GM18858 (cell line): ENCODE results near the gene CDK8.
"Not testable (repeated sequence)": the region's sequence is repeated elsewhere in the genome, so short reads cannot be mapped to it uniquely, and the experiment has no call there.

Experiments
- ATAC-seq: cut with Tn5 transposase; IDR thresholded peaks from one replicate; pipeline ENCODE4 v1.9.1; 2021; ENCODE audit not compliant: unreplicated experiment

The CDK8 gene

DNA sequence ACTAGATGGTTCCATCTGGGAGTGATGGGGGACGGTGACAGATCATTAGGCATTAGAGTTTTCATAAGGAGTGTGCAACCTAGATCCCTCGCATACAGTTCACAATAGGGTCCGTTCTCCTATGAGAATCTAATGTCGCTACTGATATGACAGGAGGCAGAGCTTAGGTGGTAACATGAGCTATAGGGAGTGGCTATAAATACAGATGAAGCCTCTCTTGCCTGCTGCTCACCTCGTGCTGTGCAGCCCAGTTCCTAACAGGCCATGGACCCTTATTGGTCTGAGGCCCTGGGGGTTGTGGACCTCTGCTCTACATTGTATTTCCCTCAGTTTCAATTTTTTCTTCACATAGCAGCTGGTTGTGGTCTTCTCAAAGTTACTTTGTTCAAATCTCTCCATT, 56.5 kb downstream of the CDK8 start:
- ATAC-seq, result no peak

DNA sequence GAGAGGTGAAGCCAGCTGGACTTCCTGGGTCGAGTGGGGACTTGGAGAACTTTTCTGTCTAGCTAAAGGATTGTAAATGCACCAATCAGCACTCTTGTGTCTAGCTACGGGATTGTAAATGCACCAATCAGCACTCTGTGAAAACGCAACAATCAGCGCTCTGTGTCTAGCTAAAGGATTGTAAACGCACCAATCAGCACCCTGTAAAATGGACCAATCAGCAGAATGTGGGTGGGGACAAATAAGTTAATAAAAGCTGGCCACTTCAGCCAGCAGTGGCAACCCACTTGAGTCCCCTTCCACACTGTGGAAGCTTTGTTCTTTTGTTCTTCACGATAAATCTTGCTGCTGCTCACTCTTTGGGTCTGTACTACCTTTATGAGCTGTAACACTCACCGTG, 58.1 kb downstream of the CDK8 start:
- ATAC-seq, result not testable (repeated sequence)

DNA sequence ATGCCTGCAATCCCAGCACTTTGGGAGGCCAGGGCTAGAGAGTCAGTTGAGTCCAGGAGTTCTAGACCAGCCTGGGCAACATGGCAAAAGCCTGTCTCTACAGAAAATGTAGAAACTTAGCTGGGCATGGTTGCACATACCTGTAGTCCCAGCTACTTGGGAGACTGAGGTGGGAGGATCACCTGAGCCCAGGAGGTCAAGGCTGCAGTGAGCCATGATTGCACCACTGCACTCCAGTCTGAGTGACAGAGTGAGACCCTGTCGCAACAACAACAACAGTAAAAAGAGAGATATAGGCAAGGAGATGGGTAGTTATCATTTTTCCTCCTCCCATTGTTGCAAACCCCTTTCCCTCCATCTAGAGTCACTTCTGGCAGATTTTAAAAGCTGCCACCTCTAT, 62.2 kb downstream of the CDK8 start:
- ATAC-seq, result not testable (repeated sequence)

DNA sequence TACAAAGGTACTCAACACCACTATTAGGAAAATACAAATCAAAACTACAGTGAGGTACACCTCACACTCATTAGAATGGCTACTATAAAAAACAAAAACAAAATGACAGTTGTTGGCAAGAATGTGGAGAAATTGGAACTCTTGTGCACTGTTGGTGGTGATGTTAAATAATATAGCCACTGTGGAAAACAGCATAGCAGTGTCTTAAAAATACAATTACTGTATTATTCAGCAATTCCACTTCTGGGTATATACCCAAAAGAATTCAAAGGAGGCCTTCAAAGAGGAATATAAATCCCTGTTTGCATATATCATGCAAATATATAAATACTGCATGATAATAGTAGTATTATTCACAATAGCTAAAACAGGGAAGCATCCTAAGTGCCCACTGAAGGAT, 66.8 kb downstream of the CDK8 start:
- no peak for ATAC-seq

DNA sequence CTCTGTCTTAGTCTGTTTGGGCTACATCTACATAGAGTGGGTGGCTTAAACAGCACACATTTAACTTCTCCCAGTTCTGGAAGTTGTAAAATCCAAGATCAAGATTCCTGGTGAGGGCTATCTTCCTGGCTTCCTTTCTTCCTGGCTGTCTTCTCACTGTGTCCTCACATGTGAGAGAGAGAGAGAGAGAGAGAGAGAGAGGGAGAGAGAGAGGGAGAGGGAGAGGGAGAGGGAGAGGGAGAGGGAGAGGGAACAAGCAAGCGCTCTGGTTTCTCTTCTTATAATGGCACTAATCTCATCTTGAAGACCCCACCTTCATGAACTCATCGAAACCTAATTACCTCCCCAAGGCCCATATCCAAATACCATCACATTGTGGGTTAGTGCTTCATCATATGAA, 69.2 kb downstream of the CDK8 start:
- no peak for ATAC-seq

DNA sequence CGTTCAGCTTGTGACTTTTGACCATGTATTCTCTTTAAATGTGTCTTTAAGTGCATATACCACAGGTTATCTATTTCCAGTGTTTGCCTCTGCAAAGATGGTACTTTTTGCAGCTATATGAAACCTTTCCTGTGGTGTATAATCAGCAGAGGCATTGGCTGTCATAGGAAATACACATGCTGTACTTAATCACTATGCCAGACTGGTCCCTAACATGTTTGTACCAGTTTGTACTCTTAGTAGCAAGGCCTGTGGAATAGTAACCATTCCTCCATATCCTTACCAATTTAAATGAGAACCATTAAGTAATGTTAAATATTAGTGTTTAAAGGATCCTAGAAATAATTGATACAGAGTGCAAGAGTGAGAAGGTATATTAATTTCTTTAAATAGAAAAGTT, 69.8 kb downstream of the CDK8 start:
- ATAC-seq, result no peak

DNA sequence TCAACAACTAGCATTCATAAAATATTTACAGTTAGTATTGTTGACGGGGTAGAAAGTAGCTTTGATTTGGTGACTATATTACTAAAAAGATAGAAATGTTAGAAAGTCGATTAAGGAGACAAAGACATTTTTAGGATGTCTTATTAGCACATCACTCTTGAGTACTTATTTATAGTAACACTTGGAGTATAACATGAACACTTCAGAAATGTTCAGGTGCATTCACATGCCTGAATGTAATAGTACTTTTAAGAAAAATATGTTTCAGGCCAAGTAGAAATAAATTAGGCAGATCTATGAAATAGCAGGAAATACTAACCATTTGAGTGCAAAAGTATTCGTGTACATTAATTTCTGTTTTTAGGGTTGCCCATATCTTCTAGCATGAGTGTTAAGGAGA, 70.4 kb downstream of the CDK8 start:
- no peak for ATAC-seq

DNA sequence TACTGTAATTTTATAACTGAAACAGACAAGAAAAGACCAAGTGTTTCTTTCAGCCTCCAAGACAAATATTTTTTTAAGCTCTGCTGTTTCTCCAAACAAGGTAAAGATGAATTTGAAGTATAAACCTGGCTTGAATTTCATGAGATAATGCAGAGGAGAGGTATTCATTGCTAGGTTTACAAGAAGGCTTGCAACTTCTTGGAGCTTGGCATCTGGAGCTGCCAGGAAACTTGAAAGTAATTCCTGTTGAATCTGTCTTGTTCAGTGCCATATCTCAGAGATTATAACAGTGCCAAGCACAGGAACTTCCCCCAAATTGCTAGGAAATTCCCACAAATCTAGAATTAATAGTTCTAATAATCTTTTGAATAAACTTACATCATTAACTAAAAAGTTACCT, 70.9 kb downstream of the CDK8 start:
- no peak for ATAC-seq

DNA sequence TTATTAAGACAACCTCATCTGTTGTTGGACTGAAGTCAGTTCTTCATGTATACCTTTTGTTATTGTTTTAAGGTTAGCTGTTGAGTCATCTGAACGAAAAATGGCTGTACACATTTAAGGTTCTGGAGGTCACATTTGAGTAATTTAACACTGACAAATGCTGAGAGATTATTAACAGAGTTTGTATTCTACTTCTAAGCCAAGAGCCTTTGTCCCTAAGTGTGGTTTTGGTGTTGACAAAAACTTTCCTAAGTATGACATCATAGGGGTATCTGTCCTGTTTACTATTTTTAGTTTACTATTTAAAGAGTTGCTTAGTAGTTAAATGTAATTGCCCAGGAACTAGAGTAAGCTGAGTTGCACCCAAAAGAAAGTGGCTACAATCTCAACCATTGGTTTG, 71.9 kb downstream of the CDK8 start:
- peak; percentile 70 for ATAC-seq

DNA sequence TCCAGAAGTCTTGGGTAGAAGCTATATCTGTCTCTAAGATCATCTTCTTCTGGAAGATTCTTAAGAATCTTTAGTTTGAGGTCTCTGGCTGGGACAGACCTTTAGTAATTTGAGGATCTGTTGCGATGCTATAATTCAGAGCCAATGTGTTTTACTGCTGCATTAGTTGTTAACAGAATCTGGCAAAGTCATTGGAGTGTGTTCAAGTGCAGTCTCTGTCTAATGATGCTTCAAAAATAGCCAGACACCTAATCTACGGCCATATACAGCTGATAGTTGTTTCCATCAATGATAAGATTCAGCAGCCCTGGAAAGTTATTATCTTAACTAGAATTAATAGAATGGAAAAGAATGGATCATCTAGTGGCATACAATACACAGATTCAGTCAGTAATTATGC, 72.6 kb downstream of the CDK8 start:
- no peak for ATAC-seq

DNA sequence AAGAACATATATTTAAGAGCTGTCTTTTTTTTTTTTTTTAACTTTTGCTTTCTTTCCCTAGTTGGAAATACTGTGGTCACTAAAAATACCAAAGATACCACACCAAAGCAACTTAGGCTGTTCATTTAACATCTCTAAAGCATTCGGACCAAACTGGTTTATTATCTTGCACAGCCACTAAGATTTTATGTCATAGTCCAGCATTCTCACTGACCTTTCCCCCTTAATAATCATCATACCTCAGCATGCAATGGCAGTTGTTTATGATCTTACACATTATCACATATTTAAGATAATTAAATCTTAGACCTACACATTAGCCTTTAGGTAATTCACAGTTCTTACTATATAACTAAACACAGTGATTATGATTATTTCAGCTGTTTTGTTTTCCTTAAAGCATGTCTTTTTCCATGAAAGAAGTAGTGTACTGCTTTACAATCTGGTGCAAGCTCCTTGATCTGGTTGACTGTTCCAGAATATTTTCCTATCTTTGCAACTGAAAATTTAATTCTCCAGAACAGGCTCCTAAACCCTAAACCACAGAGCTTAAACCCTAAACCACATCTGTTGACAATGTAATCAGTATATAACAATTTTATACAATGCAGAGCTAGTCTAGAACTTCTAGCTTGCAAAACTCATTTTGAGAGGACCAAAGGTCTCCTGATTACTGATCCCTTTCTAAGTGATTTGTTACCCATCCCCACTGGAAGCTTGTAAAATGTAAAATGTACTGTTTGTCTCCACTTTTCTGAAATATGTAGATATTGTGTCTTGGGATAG, 74.2 kb downstream of the CDK8 start:
- ATAC-seq, result no peak

DNA sequence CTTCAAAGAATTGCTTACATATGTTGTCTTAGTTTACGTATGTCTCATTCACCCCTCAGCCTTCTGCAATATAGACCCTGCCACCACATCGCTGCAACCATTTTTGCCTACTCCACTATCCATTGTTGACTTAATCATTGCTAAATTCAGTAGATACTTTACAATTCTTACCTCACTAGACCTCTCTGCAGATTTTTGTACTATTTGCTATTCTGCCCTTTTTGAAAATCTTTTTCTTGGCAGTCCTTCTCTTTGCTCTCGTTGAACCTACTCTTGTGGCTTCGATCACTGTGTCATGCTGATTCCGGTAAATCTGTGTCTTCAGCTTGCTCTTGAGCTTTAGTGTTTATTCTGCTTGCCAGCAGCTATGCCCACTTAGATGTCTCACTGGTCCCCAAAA, 81.2 kb downstream of the CDK8 start:
- no peak for ATAC-seq

DNA sequence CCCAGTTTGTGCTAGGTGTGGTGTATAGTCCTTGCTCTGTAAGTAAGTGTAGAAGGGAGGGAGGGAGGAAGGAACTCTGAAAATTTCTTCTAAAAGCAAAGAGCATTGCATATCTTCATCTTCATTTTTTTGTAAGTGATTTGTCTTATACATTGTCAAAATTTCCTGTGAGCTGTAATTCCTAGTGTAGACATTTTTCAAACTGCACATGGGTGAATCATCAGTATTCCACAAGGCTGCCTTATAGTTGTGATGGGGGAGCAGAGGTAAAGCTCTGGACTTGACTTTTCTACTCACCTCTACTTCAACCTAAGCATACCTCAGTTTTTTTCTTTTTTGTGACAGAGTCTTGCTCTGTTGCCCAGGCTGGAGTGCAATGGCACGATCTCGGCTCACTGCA, 86.9 kb downstream of the CDK8 start:
- no peak for ATAC-seq

DNA sequence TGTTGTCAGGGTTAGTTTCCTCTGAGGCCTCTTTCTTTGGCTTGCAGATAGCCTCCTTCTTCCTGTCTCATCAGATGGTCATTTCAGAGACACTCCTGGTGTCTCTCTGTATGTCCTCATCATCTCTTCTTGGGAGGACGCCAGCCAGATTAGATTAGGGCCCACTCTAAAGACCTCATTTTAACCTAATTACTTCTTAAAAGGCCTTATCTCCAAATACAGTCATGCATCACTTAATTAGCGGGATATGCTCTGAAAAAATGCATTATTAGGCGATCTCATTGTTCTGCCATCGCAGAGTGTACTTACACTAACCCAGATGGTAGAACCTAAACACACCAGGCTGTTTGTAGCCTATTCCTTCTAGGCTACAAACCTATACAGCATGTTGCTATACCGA, 89.0 kb downstream of the CDK8 start:
- ATAC-seq, result no peak

DNA sequence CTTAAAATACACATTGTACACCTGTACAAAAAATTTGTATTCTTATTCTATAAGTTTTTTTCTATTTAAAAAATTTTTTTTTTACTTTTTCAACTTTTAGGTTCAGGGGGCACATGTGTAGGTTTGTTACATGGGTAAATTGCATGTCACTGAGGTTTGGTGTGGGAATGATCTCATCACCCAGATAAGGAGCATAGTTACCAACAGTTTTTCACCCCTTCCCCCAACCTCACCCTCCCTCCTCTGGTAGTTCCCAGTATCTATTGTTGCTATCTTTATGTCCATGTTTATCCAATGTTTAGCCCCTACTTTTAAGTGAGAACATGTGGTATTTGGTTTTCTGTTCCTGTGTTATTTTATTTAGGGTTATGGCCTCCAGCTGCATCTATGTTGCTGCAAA, 89.9 kb downstream of the CDK8 start:
- no peak for ATAC-seq

DNA sequence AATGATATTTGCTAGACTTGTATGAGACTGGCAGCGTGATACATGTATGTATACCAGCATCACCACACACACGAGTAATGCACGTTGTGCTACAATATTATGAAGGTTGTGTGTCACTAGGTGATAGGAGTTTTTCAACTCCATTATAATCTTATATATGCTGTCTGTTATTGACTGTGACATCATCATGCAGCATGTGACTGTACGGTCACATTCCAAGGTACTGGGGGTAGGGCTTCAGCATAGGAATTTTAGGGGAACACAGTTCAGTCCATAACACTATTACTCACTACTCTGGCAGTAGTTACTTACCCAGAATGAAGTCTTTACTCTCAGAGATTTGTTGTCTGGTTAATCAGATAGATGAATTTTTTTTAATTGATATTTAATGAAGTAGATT, 91.1 kb downstream of the CDK8 start:
- ATAC-seq, result no peak

DNA sequence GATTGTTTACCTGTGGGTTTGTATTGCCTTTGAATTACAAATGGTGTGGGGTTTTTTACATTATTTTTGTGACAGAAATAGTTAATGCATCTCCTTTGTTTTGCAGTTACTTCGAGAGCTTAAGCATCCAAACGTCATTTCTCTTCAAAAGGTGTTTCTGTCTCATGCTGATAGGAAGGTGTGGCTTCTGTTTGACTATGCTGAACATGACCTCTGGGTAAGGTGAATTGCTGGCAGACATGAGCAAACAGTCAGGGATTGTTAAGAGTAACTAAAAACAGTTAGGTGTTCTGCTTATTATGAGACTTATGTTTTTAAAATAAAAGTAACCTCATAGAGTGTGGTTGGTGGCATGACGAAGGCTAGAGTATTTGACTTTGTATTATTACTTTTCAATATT, 95.0 kb downstream of the CDK8 start:
- ATAC-seq, result no peak

DNA sequence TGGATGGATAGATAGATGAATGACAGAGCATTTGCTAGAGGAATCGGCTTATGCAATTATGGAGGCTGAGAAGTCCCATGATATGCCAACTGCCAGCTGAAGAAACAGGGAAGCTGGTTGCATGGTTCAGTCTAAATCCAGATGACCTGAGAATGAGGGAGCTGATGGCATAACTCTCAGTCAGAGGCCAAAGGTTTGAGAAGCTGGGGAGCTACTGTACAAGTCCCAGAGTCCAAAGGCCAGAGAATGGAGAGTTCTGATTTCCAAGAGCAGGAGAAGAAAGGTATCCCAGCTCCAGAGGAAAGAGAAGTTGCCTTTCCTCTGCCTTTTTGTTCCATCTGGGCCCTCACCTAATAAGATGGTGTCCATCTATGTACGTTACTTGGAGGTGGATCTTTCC, 108.3 kb downstream of the CDK8 start:
- ATAC-seq, result no peak

DNA sequence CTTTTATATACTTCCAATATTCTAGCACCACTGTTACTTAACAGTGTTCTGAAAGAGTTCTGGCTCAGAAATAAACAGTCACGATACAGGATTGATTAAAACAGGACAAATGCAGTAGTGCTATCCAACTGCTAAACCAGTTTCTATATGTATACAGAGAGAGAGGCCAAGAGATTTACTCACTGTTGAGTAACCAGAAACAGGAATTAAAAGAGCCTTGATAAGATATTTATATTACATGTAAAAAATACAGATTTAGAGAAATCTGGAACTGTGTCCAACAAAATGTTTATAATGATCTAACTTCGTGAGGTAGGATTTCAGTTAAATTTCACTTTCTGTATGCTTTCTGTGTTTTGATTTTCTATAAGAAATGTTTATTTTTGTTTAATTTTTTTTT, 116.6 kb downstream of the CDK8 start:
- ATAC-seq, result no peak

DNA sequence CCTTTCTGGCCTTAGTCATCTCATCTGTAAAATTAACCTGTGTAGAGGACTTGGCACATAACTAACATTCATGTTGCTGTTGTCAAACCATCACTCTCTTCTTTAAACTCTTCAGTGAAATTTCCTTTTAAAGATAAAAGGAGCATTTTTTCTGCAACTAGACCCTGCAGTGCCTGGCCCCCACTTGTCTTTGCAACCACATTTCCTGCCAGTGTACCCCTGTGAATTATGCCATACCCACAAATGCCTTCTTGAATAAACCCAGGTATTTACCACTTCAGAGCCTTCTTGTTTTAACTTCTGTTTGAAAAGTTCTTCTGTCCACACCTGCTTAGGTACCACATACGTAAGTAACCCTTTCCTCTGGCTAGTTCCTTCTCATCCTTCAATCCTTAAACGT, 118.8 kb downstream of the CDK8 start:
- no peak for ATAC-seq

DNA sequence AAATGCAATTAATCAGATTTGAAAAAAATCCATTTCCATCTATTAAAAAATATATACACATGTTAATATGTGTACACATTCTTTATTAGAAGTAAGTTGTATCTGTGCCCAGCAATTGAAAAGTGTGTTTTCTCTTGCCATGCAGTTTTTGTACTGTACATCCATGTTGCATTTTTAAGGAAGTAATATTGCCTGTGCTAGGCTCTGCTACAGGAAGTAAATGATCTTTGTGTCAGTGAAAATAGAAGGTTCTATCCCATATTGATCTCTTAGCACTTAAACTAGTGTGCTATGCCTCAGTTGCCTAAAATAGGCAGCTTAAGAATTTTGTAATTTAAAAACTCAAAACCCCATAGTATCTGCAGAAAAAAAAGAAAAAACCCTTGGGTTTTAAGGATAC, 122.5 kb downstream of the CDK8 start:
- no peak for ATAC-seq

DNA sequence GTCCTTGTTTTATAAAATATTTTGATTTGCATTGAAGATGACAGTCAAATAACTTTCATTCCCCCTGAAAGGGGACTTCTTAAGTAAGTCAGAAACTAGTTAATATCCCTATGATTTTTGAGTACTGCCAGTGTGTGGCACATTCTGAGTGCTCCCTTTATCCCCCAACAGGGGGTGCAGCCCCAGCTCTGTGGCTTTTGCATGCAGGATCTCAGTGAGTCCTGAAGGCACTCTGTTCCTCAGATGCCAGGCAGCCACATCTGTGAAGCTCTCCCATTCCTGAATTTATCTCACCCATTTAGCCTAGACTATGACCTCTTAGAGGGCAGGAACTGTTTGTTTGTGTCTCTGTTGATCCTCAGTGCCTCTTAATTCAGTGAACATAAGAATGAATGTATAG, 123.1 kb downstream of the CDK8 start:
- no peak for ATAC-seq

DNA sequence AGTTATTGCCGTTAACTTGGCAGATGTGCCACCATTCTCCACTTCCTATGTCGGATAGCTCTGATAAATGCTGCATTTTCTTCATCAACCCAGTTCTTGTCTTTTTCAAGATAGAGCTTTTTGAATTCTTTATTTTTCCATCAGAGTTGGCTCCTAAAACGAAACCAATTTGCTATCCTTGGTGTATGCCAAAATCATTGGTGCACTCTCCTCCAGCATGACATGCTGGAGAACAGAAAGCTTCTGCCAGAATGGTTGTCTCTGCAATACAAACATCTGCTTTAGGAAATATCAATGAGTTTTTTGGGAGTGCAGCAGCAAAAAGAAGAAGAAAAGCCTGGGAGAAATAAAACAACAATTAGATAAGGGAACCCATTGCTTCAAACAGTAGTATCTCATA, 124.2 kb downstream of the CDK8 start:
- ATAC-seq, result no peak
